Limb (tissue), 2 donors: ENCODE measurements around the gene MANF.
"Not testable (repeated sequence)": the region's sequence is repeated elsewhere in the genome, so short reads cannot be mapped to it uniquely, and the experiment has no call there.

Experiments
- DNase-seq, 2 donors: peaks; one replicate each; pipeline ENCODE4 v3.0.0-alpha.2; 2016; ENCODE audit errors: extremely low spot score in 2 of 2

The MANF gene

GRCh38 chr3:51373658-51374421 lies 11.3 kb upstream of the MANF start:
- no peak for DNase-seq

DNA sequence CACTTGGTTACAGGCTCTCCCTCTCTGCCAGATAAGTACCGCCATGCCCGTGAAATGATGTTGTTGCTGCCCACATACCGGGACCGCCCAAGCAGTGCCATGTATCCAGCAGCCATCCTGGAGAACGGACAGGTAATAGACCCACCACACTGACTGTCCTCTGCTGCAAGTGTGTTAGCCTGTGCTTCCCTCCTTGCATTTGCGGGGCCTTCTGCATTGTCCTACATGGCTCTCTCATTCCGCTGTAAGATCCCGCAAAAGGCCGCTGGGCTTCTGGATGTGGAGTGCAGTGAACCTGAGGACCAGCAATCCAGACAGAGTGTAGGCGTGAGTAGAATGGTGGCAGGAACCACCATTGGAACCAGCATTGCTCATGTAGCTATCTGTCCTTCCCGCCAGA lies 10.6 kb upstream of the MANF start:
- no peak for DNase-seq

GRCh38 chr3:51375136-51375535 lies 10.0 kb upstream of the MANF start:
- DNase-seq: no peak

DNA sequence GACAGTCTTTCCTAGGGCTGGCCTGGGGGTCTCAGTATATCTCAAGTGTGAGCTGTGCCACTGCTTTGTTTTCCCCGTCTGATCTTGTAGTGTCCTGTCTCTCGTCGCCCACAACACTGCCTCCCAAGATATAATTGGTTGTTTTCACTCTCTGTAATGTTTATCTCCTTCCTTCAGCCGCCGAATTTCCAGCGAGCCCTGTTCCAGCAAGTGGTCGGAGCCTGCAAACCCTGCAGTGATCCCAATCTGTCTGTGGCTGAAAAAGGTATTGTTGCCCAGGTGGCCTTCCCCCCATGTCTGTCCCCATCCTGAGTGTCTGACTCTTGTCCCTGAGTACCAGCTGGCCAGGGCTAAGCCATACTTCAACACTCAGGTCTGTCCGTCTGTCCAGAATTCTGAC lies 9.5 kb upstream of the MANF start:
- no peak for DNase-seq

- DNase-seq: no peak
Observed at GRCh38 chr3:51378065-51378464, 7.0 kb upstream of the MANF start.

GRCh38 chr3:51378726-51379125 lies 6.4 kb upstream of the MANF start:
- DNase-seq: no peak

DNA sequence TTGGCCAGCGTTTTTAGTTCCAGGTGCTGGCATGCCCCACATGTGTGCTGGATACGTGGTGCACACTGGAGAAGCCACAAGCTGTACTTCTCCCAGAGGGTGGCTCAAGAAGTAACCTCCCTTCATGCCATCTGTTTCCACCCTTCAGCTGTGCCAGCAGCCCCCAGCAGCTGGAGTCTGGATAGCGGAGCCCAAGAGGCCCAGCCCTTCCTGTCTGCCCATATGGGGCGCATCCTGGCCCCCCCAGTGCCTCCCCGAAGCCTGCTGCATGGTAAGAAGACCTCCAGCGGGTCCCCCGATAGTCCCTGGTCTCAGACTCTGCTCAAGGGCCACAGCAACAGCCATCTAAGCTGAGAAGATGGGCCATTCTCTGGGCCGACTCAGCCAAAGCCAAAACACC lies 5.8 kb upstream of the MANF start:
- no peak for DNase-seq

- DNase-seq: no peak
Observed at GRCh38 chr3:51379746-51380455, 5.2 kb upstream of the MANF start.

DNA sequence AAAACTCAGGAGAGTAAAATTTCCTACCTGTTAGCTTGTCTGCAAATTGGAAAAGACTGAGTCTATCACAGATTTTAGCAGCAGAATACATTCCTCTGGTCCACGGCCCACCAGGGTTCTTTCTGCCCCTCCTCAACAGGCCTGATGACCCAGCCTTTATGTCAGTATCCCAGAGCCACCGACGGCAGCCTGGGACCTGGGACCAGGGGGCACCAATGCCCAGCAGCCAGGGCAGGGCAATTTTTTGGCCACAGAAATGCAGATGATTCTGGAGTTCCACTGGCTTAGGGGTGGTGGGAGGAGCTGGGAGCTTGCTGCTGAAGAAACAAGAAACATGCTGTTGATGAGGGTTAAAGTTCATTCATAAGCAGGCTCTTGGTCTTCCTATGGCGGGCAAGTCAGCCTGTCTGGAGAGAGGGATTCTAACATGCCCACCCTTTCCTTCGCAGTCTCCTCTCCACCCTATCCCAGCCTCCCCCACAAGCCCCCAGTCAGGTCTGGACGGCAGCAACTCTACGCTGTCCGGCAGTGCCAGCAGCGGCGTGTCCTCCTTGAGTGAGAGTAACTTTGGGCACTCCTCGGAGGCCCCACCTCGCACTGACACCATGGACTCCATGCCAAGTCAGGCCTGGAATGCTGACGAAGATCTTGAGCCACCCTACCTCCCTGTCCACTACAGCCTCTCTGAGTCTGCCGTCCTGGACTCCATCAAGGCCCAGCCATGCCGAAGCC lies 4.3 kb upstream of the MANF start:
- DNase-seq: no peak

GRCh38 chr3:51381333-51381705 lies 3.8 kb upstream of the MANF start:
- DNase-seq: no peak

DNA sequence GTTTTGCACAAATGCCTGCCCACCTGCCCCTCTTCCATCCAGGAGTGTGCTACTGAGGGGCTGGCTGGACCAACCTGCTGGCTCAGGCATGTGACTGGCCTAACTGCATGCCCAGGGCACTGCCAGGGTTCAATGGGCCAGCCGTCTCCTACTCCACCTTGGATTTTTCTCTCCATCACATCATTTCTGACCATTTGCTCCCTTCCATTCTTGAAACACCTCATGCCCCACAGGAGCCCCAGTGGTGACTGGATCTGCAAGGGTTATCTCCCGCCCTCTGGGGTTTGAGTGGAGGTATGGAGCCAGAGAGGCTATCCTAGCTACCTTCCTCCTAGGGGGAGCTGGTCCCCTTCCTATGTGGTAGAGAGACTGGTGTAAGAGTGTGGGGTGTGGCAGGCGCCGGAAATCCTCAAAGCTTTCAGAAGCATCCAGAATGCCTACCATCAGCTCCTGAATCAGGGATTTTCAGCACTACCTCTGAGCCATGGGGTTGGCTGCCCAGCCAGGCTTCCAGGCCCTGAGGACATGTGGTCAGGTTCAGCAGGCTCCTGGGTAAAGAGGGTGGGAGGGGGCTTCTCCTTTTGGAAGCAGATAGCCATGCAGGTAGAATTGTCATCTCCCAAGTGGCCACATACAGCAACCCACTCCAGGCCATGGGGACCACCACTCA lies 2.9 kb upstream of the MANF start:
- DNase-seq: no peak

- peak in 1 of 2 donors; percentile 3 for DNase-seq
Observed at GRCh38 chr3:51382947-51383578, 2.0 kb upstream of the MANF start.

- DNase-seq: no peak
Observed at GRCh38 chr3:51384055-51384725, 901 bp upstream of the MANF start.

DNA sequence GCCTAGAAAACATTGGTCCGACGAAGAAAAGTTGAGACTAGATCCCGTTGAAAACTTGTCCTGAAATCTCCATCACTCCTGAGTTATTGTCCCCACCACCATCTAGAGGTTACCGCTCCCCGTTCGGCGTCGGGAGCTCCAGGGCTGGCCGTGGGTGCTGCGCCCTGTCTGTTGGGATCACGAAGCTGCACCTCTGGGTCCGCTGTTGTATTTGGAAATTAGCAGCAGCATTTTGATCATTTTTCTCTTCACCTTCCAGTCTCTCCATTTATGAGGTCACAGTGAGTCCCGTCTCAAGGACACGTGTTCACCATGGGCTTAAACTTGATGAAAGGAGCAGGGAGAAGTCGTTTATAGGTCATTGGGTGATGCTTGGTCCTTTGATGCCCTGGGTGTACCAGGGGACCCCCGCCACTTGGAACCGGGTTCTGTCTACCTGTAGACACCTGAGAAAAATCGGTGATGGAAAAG lies 565 bp downstream of the MANF start:
- no peak for DNase-seq

DNA sequence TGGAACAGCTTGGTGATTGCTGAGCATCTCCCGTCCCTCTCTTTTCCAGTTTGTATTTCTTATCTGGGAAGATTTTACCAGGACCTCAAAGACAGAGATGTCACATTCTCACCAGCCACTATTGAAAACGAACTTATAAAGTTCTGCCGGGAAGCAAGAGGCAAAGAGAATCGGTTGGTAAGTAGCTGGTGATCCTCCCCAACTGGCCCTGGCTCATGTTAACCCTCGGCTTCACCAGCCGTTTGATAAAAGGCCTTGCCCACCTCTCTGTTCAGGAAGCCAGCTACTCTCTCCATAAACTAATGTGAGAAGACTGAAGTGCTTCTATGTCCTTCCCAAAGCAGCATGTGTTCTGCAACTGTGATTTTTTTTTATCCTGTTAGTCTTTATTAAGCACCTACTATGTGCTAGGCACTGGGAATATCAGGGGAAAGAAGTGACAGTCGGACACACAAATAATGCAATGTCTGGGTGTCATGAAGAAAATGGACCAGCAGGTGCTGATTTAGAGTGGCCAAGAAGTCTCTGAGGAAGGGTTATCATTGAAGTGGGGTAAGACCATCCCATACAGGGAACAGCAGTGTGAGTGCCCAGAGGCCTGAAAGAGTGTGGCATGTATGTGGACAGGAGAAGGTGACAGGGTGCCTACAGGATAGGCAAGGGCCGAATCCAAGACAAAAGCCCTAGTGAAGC lies 1.2 kb downstream of the MANF start:
- DNase-seq: no peak

DNA sequence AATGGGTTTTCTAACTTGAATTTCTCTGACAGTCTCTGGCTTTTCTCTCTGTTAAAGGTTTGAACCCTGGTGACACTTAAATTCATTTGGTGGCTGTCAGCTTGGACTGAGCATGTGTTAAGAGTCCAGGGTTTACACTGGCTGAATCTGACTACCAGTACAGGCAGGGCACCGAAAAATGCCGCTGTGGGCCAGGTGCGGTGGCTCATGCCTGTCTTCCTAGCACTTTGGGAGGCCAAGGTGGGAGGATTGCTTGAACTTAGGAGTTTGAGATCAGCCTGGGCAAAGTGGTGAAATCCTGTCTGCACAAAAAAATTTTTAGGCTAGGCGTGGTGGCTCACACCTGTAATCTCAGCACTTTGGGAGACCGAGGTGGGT lies 1.8 kb downstream of the MANF start:
- DNase-seq: no peak

DNA sequence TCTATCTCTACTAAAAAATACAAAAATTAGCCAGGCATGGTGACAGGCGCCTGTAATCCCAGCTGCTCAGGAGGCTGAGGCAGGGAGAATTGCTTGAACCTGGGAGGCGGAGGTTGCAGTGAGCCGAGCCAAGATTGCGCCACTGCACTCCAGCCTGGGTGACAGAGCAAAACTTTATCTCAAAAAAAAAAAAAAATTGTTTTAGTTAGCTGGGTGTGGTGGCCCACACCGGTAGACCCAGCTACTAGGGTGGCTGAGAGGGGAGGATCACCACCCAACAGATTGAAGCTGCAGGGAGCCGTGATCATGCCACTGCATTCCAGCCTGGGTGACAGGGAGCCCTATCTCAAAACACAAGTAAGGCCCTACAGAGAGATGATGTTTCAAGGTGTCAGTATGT lies 2.2 kb downstream of the MANF start:
- DNase-seq: not testable (repeated sequence)

- DNase-seq: no peak
Observed at GRCh38 chr3:51388286-51389029, 3.4 kb downstream of the MANF start.

DNA sequence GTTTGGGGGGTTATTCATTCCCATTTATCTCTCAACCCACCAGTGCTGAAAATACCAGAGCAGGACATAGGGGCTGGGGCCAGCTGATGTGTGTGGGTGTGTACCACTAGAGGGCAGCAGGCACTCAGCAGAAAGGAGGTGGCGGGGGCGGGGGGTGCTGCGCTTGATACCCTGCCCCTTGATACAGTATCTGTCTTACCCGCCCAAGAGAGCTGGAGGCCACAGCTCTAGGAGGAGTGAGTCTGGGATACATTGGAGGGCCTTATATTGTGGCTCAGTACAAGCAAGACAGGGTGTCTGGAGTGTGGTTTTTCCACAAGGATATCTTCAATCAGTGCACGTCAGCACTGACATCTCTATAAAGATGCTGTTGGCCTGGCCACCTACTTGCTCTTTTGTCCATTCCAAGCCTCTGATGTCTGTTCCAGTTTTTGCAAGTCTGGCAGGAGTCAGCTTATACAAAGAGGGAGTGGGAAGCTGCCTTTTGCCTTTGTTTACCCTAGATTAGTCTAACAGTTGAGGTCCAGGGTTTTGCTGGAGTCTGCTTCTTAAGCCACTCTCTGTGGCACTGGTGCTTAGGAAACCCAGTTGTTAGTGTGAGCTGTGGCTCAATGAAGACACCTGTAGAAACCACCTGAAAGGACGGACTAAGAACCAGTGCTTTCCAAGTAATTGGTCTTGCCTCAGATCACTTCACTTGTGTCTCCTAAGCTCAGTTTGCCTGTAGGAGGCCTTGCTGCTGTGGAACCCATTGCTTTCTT lies 4.5 kb downstream of the MANF start:
- DNase-seq: peak in 1 of 2 donors; percentile 60
